HFFc6 (cell line): Measurements from ENCODE around the gene RPL13. TPM values are rescaled to one million over a fixed set of nuclear protein-coding genes. Genes with fewer than 3 reads are reported as not detected.
A peak's percentile ranks its signal among the peaks of the same experiment; 100 is the strongest.

ENCODE experiments used
- DNase-seq: peaks from one replicate; pipeline ENCODE4 v3.0.0-alpha.2; 2018
- H3K27ac Mint-ChIP-seq: 2 replicates; pipeline ENCODE4 v1.8.0; 2020; ENCODE audit warnings: mild to moderate bottlenecking, mixed read lengths
- H3K27me3 Mint-ChIP-seq: 2 replicates; pipeline ENCODE4 v1.8.0; 2021; ENCODE audit warnings: mild to moderate bottlenecking, moderate library complexity, mixed read lengths; ENCODE audit not compliant: insufficient read depth
- H3K36me3 Mint-ChIP-seq: 2 replicates; pipeline ENCODE4 v1.8.0; 2021; ENCODE audit warnings: low read depth, mixed read lengths
- H3K4me1 Mint-ChIP-seq: 2 replicates; pipeline ENCODE4 v1.8.0; 2020; ENCODE audit warnings: low read depth, mixed read lengths
- H3K4me3 Mint-ChIP-seq: 2 replicates; pipeline ENCODE4 v1.8.0; 2020; ENCODE audit warnings: mild to moderate bottlenecking, moderate library complexity, mixed read lengths
- H3K9me3 Mint-ChIP-seq: 2 replicates; pipeline ENCODE4 v1.8.0; 2020; ENCODE audit warnings: mild to moderate bottlenecking, mixed read lengths
- CTCF ChIP-seq: fragments of 200-600 bp; sonication (generic); IDR thresholded peaks from 2 replicates; pipeline ENCODE4 v1.5.0; 2021; ENCODE audit warnings: antibody characterized with exemption, mild to moderate bottlenecking
- total RNA-seq, 6 experiments: library from RNA; stranded (reverse); fragmentation: NEBNext Ultra II Directional; extraction: Animal tissue kit (Norgen Biotek cat#: 25700); gene quantifications; 2 replicates in 1 of 6; 3 replicates in 5 of 6; pipeline ENCODE4 v1.2.3, GENCODE V29; 2021

Gene RPL13
- total RNA-seq, 6 experiments from 2014 or later = 1,572 to 1,808 (median 1,628) TPM

GRCh38 chr16:89595330-89596060 is 35.0 kb downstream of the RPL13 start:
- DNase-seq = no peak
- Mint-ChIP-seq H3K9me3 (no peaks in the 10 kb centered on the region), H3K4me3 (no peak overlapping the region), H3K4me1 (peaks cover 5% of the 10 kb centered on the region; the same call in 1 of the 2 replicates), H3K36me3 (no peaks in the 10 kb centered on the region; the same call in 1 of the 2 replicates), H3K27ac (no peak overlapping the region), H3K27me3 (no peaks in the 10 kb centered on the region)
- TF ChIP-seq CTCF = no peak

- DNase-seq = no peak
- TF ChIP-seq CTCF = no peak
- Mint-ChIP-seq H3K27me3 (no peaks in the 10 kb centered on the region), H3K36me3 (no peaks in the 10 kb centered on the region; the same call in 1 of the 2 replicates), H3K4me1 (peaks cover 5% of the 10 kb centered on the region; the same call in 1 of the 2 replicates), H3K27ac (no peak overlapping the region), H3K4me3 (no peak overlapping the region), H3K9me3 (no peaks in the 10 kb centered on the region)
Measured at GRCh38 chr16:89596061-89596689, 35.7 kb downstream of the RPL13 start.

- Mint-ChIP-seq H3K36me3 (no peaks in the 10 kb centered on the region; the same call in 1 of the 2 replicates), H3K27ac (no peak overlapping the region), H3K4me1 (peaks cover 8% of the 10 kb centered on the region), H3K4me3 (no peak overlapping the region), H3K27me3 (no peaks in the 10 kb centered on the region), H3K9me3 (no peaks in the 10 kb centered on the region)
- no peak for DNase-seq
- no peak for TF ChIP-seq CTCF
Measured at GRCh38 chr16:89596957-89597649, 36.6 kb downstream of the RPL13 start.

- H3K9me3 Mint-ChIP-seq = no peaks in the 10 kb centered on the region
- no peaks in the 10 kb centered on the region for H3K27me3 Mint-ChIP-seq
- H3K4me1 Mint-ChIP-seq = peaks cover 19% of the 10 kb centered on the region
- H3K36me3 Mint-ChIP-seq = no peaks in the 10 kb centered on the region; the same call in 1 of the 2 replicates
- peak; percentile 50 for DNase-seq
- no peak overlapping the region for H3K27ac Mint-ChIP-seq
- no peak for TF ChIP-seq CTCF
- H3K4me3 Mint-ChIP-seq = no peak overlapping the region
Measured at GRCh38 chr16:89598199-89598598, 37.7 kb downstream of the RPL13 start.

GRCh38 chr16:89599451-89599858 is 39.0 kb downstream of the RPL13 start:
- Mint-ChIP-seq H3K27ac (no peak overlapping the region), H3K9me3 (no peaks in the 10 kb centered on the region), H3K27me3 (no peaks in the 10 kb centered on the region), H3K36me3 (no peaks in the 10 kb centered on the region; the same call in 1 of the 2 replicates), H3K4me1 (peaks cover 20% of the 10 kb centered on the region), H3K4me3 (no peak overlapping the region)
- DNase-seq = no peak
- peak; percentile 63 for TF ChIP-seq CTCF
